Stomach (tissue), 4 donors: ENCODE data around the gene PTGS1.

Experiments used
- EP300 ChIP-seq: sonication (generic); formaldehyde crosslinking; IDR thresholded peaks from one replicate; pipeline ENCODE4 v1.6.1; 2017; ENCODE audit warnings: antibody characterized with exemption
- POLR2AphosphoS5 ChIP-seq, 3 donors: sonication (generic); formaldehyde crosslinking; IDR thresholded peaks; one replicate each; pipeline ENCODE4 v1.6.1; 2016; ENCODE audit warnings: antibody characterized with exemption in 3 of 3

- TF ChIP-seq POLR2AphosphoS5 (IDR thresholded peaks at IDR 0.05) (no peak), EP300 (no peak)
Measured at GRCh38 chr9:122401896-122402295, 31.1 kb downstream of the PTGS1 start.
